HUES64 (cell line): ENCODE measurements around the gene CERS5.

ENCODE experiments used
- H3K27ac ChIP-seq: 2 replicates; pipeline ENCODE4 v1.7.0; 2013; ENCODE audit warnings: low read depth, low read length, inconsistent platforms
- H3K27me3 ChIP-seq: 2 replicates; pipeline ENCODE4 v1.6.1; 2013; ENCODE audit warnings: mild to moderate bottlenecking, low read length; ENCODE audit not compliant: insufficient read depth
- H3K36me3 ChIP-seq: 2 replicates; pipeline ENCODE4 v1.6.1; 2013; ENCODE audit warnings: mild to moderate bottlenecking, low read length; ENCODE audit not compliant: insufficient read depth
- H3K4me1 ChIP-seq: 2 replicates; pipeline ENCODE4 v1.6.1; 2013; ENCODE audit warnings: mild to moderate bottlenecking, low read length, moderate library complexity; ENCODE audit not compliant: insufficient read depth
- H3K4me3 ChIP-seq: 2 replicates; pipeline ENCODE4 v1.5.1; 2013; ENCODE audit warnings: mild to moderate bottlenecking, low read length, moderate library complexity
- H3K9ac ChIP-seq: 2 replicates; pipeline ENCODE4 v1.6.1; 2013; ENCODE audit warnings: mild to moderate bottlenecking, low read depth, low read length
- H3K9me3 ChIP-seq: 2 replicates; pipeline ENCODE4 v1.6.1; 2013; ENCODE audit warnings: low read depth, low read length; ENCODE audit not compliant: insufficient read depth
- WGBS: fragments of 150-250, 120-280 bp; methylation state at CpG from one replicate; pipeline ENCODE4 v1.1.7; 2013; ENCODE audit warnings: missing lambda C conversion rate; 5-methylcytosine and 5-hydroxymethylcytosine counted together

Gene CERS5

DNA sequence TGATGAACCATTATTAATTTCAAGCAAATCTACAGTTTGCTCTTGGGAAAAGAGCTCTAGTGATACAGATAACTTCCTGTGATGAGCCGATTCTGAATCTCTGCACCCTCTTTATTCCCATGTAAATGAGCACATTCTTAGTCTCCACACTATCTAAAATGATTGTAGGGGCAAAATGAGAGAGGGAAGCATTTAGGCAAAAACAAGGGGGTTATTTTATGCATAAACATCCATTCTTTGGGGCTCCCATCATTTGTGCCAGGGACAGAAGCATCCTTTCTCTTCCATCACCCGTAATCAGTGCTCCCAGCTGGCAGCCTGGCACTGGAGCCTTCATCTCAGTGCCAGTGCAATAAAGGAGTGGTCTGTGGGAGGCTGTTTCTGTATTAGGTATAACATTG, 65.0 kb downstream of the CERS5 start:
- H3K27ac ChIP-seq = no peak overlapping the region
- no peaks in the 10 kb centered on the region for H3K27me3 ChIP-seq
- H3K9ac ChIP-seq = no peak overlapping the region
- no peak overlapping the region for H3K4me3 ChIP-seq
- peaks cover 12% of the 10 kb centered on the region for H3K4me1 ChIP-seq
- H3K9me3 ChIP-seq = no peaks in the 10 kb centered on the region
- WGBS = 92% methylated on average over 2 of the region's 2 CpGs
- peaks cover 41% of the 10 kb centered on the region for H3K36me3 ChIP-seq

DNA sequence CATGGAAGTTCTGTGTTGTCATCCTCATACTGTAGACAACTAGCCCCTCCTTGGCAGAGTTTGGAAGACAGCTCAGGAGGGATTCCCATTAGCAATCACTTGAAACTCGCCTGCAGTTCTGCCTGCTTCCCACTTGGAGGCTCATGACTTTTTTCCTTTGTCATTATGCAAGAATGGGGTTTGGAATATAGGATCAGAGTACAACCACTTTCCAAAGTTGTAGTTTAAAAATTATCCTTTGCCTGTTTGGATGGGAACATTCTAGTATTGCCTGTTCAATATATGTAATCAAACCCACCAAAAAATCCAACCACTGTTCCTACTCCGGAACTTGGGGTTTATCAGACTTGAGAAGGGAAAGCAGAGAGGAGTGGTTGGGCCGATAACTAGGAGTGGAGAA, 65.5 kb downstream of the CERS5 start:
- Histone ChIP-seq H3K36me3 (peaks cover 46% of the 10 kb centered on the region), H3K27me3 (no peaks in the 10 kb centered on the region), H3K9me3 (no peaks in the 10 kb centered on the region), H3K4me1 (peaks cover 12% of the 10 kb centered on the region), H3K4me3 (no peak overlapping the region), H3K27ac (peak overlapping the region; percentile 9; the same call in 1 of the 2 replicates), H3K9ac (no peak overlapping the region)
- 70% methylated on average over 3 of the region's 3 CpGs for WGBS

DNA sequence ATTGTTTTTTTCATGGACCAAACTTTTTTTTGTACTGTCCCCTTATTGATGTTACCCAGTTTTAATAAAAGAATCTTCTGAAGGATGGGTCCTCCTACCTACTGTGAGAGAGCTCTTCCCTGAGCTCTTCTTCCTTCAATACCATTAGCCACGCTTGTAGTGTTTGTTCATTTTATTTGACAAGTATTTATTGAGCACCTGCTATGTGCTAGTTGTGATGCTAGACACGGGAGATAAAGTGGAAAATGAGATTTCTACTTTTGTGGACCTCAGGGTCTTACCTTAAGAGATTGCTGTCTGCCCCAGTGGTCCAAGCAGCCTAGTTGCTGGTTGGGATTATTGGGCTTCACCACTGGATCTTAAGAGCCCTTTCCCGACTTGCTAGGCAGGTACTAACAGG, 66.6 kb downstream of the CERS5 start:
- H3K4me1 ChIP-seq = peaks cover 12% of the 10 kb centered on the region
- peaks cover 57% of the 10 kb centered on the region for H3K36me3 ChIP-seq
- no peaks in the 10 kb centered on the region for H3K27me3 ChIP-seq
- H3K4me3 ChIP-seq = no peak overlapping the region
- H3K27ac ChIP-seq = no peak overlapping the region
- no peak overlapping the region for H3K9ac ChIP-seq
- no peaks in the 10 kb centered on the region for H3K9me3 ChIP-seq
- WGBS = 93% methylated on average over 3 of the region's 3 CpGs

DNA sequence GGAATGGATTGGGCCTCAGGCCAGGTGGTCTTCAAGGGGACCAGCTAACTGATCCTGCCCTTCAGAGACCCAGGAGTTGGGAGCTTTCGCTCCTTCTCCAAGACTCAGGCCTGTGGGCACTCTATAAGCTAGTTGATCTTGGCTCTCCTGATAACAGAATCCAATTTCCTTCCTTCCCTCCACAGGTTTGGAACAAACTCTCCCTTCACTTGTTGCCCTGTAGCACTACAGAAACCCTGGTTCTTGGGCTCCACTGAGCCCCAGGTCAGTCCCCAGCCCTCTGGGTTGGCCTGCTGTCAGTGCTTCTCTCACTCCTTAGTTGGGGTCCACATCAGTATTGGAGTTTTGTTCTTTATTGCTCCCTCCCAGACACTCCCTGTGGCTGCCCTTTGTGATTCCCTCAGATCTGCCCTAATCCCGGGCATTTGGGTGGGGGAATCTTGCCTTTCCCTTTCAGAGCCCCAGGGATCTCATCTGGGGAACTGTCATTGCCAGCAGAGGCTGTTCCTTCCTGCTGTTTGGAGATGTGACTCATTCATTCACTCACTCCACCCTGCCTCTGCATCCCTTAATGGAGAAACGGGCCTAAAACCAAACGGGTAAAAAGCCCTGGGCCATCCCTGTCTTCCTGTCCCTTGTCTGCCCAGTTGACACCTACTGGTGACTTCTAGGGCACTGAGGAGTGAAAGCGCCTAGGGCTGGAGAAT, 67.7 kb downstream of the CERS5 start:
- Histone ChIP-seq H3K9ac (0 out of 2 replicates have a peak overlapping the region, but pooled peaks have one; percentile 12), H3K4me3 (no peak overlapping the region), H3K9me3 (no peaks in the 10 kb centered on the region), H3K36me3 (peaks cover 68% of the 10 kb centered on the region), H3K4me1 (peaks cover 12% of the 10 kb centered on the region), H3K27ac (0 out of 2 replicates have a peak overlapping the region, but pooled peaks have one; percentile 8), H3K27me3 (no peaks in the 10 kb centered on the region)
- 81% methylated on average over 5 of the region's 5 CpGs for WGBS

DNA sequence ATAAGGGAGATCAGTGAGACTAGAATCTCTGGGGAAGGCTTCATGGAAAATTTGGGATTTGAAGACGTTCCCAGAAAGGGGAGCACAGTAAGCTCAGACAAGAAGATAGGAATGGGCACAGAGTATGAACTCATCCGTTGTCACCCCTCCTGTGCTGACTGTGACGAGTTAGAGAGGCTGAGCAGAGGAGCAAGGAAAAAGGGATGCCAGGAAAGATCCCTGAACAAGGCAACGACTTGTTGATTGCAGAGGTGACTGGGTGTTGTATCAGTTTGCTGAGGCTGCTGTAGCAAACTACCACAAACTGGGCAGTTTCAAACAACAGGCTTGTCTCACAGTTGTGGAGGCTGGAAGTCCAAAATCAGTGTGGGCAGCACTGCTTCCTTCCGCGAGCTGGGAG, 69.2 kb downstream of the CERS5 start:
- Histone ChIP-seq H3K4me3 (no peak overlapping the region), H3K36me3 (peaks cover 83% of the 10 kb centered on the region), H3K27ac (no peak overlapping the region), H3K27me3 (no peaks in the 10 kb centered on the region), H3K9ac (no peak overlapping the region), H3K9me3 (no peaks in the 10 kb centered on the region), H3K4me1 (peaks cover 4% of the 10 kb centered on the region; the same call in 1 of the 2 replicates)
- 92% methylated on average over 6 of the region's 6 CpGs for WGBS

DNA sequence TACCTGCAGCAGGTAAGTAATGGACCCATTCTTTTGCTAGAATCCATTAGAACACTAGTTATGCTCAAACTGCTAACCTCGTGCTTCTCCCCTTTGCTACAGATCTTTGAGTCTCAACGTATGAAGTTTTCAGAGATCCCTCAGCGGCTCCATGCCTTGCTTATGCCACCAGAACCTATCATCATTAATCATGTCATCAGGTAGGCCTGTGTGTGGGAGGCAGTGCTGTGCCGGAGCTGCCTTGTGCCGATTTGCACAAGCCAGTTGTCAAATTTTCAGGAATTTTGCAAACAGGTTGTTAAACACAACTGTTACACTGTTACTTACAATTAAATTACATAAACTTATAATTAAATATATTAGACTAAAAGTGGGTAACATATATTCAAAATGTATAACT, 76.8 kb downstream of the CERS5 start:
- 98% methylated on average over 5 of the region's 5 CpGs for WGBS
- no peaks in the 10 kb centered on the region for H3K9me3 ChIP-seq
- H3K9ac ChIP-seq = no peak overlapping the region
- peaks cover 88% of the 10 kb centered on the region for H3K36me3 ChIP-seq
- no peak overlapping the region for H3K4me3 ChIP-seq
- H3K27me3 ChIP-seq = no peaks in the 10 kb centered on the region
- H3K27ac ChIP-seq = no peak overlapping the region
- H3K4me1 ChIP-seq = no peaks in the 10 kb centered on the region

DNA sequence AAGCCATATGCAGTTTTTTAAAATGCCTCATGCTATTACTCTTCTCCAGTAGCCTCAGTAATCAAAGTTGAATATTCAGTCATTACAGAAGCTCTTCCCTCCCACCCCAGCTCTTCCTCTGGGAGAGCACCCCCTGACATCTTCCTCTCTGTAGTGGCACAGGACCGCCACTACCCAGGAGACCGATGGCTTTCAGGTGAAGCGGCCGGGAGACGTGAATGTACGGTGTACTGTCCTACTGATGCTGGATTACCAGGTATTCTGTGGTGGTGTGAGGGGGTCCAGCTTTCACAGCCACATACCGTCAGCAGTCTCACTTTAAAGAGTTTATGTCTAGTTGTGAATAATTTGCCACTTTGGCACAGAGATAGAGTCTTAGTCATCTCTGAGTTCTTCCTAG, 77.4 kb downstream of the CERS5 start:
- WGBS = 98% methylated on average over 7 of the region's 7 CpGs
- H3K9ac ChIP-seq = no peak overlapping the region
- H3K9me3 ChIP-seq = no peaks in the 10 kb centered on the region
- no peak overlapping the region for H3K4me3 ChIP-seq
- no peaks in the 10 kb centered on the region for H3K4me1 ChIP-seq
- H3K36me3 ChIP-seq = peaks cover 82% of the 10 kb centered on the region
- no peak overlapping the region for H3K27ac ChIP-seq
- no peaks in the 10 kb centered on the region for H3K27me3 ChIP-seq

DNA sequence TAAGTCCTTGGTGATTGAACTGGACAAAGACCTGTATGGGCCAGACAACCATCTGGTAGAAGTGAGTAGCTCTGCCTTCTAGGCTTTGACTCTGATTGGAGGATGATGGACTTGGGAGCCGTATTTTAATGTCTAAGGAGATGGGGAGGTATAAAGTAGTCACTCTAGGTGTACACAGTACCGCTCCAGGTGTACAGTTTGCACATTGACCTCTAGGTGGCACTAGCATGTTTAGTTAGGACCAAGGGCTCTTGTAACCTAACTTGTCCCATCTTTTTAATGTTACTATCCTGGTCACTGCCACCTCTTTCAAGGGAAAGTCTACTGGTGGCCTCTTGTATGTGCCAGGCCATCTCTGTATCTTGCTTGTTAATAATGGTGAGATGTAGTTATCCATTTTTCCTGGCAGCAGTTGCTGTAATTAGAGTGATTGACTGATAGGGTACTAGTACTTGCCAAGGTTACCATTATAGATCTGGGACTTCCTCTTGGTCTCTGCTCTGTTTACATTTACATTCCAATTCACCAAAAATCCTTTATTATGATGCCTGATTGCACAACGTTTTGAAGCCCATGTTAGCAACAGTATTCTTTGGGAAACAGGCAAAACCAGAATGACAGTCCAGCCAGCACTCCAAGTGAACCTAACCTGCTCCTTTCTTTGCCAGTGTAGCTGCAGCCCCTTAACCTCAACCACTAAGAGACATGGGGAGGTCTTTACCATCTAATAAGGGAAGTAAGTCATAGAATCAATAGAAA, 78.4 kb downstream of the CERS5 start:
- no peak overlapping the region for H3K27ac ChIP-seq
- no peak overlapping the region for H3K9ac ChIP-seq
- 59% methylated on average over 3 of the region's 3 CpGs for WGBS
- peaks cover 72% of the 10 kb centered on the region for H3K36me3 ChIP-seq
- no peaks in the 10 kb centered on the region for H3K4me1 ChIP-seq
- H3K27me3 ChIP-seq = no peaks in the 10 kb centered on the region
- H3K9me3 ChIP-seq = no peaks in the 10 kb centered on the region
- H3K4me3 ChIP-seq = no peak overlapping the region

DNA sequence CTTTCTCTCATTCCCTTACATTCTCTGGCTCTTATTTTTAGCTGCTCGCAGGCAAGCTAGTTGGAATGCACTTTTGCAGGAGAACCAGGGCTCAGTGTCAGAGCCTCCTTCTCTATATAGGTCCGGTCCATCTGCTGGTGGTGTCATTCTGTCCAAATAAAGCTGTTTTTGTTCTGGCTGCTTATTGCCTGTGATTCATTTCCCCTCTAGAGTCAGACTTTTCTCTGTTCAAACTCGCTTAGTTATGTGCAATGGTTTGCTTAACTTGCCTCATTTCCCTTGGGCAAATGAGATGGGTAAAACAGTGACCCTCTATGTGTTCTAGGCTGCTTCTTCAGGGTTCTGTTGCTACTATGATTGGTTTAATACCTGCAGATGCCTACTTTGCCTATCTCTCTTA, 79.2 kb downstream of the CERS5 start:
- Histone ChIP-seq H3K27ac (no peak overlapping the region), H3K9me3 (no peaks in the 10 kb centered on the region), H3K4me3 (no peak overlapping the region), H3K4me1 (no peaks in the 10 kb centered on the region), H3K9ac (no peak overlapping the region), H3K36me3 (peaks cover 64% of the 10 kb centered on the region), H3K27me3 (no peaks in the 10 kb centered on the region)
- WGBS = 97% methylated on average over 3 of the region's 3 CpGs

DNA sequence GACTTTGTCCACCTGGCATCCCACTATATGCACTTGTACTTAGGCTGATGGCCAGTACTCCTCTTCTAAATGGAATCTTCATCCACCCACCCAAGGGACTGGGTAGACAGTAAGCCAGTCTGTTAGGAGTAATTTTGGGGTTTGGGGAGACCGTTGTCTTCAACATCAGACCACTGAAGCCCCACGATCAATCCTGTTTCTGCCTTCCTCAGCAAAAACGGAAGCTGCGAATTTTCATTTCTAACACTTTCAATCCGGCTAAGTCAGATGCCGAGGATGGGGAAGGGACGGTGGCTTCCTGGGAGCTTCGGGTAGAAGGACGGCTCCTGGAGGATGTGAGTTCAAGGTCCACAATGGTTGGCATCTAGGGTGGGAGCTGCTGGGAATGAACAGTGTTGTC, 80.0 kb downstream of the CERS5 start:
- Histone ChIP-seq H3K27me3 (no peaks in the 10 kb centered on the region), H3K27ac (no peak overlapping the region), H3K9me3 (no peaks in the 10 kb centered on the region), H3K4me3 (no peak overlapping the region), H3K9ac (no peak overlapping the region), H3K4me1 (no peaks in the 10 kb centered on the region), H3K36me3 (peaks cover 57% of the 10 kb centered on the region)
- 91% methylated on average over 9 of the region's 9 CpGs for WGBS

DNA sequence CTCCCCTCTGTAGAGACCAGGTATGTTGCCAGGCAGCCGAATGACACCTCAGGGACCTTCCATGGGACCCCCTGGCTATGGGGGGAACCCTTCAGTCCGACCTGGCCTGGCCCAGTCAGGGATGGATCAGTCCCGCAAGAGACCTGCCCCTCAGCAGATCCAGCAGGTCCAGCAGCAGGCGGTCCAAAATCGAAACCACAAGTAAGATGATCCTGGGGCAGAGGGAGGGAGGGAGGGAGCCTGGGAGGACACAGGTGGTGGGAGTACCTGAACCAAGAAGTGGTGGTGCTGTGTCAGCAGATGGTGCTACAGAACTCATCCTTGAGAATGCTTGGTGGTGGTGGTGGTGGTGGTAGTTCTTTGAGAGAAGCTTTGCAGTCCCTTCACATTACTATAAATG, 81.0 kb downstream of the CERS5 start:
- Histone ChIP-seq H3K36me3 (peaks cover 48% of the 10 kb centered on the region), H3K27ac (no peak overlapping the region; the same call in 1 of the 2 replicates), H3K9me3 (no peaks in the 10 kb centered on the region), H3K4me1 (no peaks in the 10 kb centered on the region), H3K4me3 (peak overlapping the region; percentile 67), H3K27me3 (peaks cover 9% of the 10 kb centered on the region; the same call in 1 of the 2 replicates), H3K9ac (peak overlapping the region; percentile 87; the same call in 1 of the 2 replicates)
- WGBS = 91% methylated on average over 5 of the region's 5 CpGs
